Measurements from ENCODE around the gene PGA4.

GRCh38 chr11:61275191-61275590, 53.0 kb downstream of the PGA4 start:
- TF ChIP-seq CTCF (IDR thresholded peaks at IDR 0.05) (no peak), POLR2A (IDR thresholded peaks at IDR 0.05) (no peak)
